ENCODE data around the gene RAPGEF6. TPM values are rescaled to one million over a fixed set of nuclear protein-coding genes. Genes with fewer than 3 reads are reported as not detected.
A peak's percentile ranks its signal among the peaks of the same experiment; 100 is the strongest.

Gene RAPGEF6
- total and polyA plus RNA-seq, 11 donors = 2.3 to 13.9 (median 8.6) TPM

DNA sequence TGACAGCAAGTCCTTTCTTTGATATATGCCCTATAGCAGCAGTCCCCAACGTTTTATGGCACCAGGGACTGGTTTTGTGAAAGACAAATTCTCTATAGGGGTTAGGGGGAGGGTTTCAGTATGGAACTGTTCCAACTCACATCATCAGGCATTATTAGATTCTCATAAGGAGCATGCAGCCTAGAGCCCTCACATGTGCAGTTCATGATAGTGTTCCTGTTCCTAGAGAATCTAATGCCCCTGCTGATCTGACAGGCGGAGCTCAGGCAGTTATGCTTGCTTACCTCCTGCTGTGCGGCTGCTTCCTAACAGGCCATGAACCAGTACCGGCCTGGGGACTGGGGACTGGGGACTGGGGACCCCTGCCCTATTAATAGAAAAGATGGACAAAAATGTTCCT lies 2.7 kb upstream of the RAPGEF6 start:
- intact Hi-C loops (cut with DNase I) = loop anchor here in 5 of 10 donors (5.0 to 10.0 kb wide), 4 partner anchors 35 to 373 kb away; partner anchors contain the start of genes FNIP1 (in 4 of the 5) and CDC42SE2 (in 1 of the 5)
- DNase-seq = no peak
- 80 to 86% (median 84%) methylated on average over 4 of the region's 4 CpGs for WGBS, 4 donors
- Histone ChIP-seq H3K27me3 (no peaks in the 10 kb centered on the region), H3K27ac (no peak overlapping the region), H3K36me3 (peaks cover 0 to 8% (median 0%) of the 10 kb centered on the region in 9 donors), H3K9me3 (no peaks in the 10 kb centered on the region), H3K4me1 (peaks cover 0 to 28% (median 19%) of the 10 kb centered on the region in 12 donors), H3K4me3 (no peak overlapping the region)
- TF ChIP-seq POLR2A (IDR thresholded peaks at IDR 0.05) = no peak
- TF ChIP-seq, protein P1, sequence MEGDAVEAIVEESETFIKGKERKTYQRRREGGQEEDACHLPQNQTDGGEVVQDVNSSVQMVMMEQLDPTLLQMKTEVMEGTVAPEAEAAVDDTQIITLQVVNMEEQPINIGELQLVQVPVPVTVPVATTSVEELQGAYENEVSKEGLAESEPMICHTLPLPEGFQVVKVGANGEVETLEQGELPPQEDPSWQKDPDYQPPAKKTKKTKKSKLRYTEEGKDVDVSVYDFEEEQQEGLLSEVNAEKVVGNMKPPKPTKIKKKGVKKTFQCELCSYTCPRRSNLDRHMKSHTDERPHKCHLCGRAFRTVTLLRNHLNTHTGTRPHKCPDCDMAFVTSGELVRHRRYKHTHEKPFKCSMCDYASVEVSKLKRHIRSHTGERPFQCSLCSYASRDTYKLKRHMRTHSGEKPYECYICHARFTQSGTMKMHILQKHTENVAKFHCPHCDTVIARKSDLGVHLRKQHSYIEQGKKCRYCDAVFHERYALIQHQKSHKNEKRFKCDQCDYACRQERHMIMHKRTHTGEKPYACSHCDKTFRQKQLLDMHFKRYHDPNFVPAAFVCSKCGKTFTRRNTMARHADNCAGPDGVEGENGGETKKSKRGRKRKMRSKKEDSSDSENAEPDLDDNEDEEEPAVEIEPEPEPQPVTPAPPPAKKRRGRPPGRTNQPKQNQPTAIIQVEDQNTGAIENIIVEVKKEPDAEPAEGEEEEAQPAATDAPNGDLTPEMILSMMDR (IDR thresholded peaks at IDR 0.05) = no peak
- ATAC-seq = no peak

DNA sequence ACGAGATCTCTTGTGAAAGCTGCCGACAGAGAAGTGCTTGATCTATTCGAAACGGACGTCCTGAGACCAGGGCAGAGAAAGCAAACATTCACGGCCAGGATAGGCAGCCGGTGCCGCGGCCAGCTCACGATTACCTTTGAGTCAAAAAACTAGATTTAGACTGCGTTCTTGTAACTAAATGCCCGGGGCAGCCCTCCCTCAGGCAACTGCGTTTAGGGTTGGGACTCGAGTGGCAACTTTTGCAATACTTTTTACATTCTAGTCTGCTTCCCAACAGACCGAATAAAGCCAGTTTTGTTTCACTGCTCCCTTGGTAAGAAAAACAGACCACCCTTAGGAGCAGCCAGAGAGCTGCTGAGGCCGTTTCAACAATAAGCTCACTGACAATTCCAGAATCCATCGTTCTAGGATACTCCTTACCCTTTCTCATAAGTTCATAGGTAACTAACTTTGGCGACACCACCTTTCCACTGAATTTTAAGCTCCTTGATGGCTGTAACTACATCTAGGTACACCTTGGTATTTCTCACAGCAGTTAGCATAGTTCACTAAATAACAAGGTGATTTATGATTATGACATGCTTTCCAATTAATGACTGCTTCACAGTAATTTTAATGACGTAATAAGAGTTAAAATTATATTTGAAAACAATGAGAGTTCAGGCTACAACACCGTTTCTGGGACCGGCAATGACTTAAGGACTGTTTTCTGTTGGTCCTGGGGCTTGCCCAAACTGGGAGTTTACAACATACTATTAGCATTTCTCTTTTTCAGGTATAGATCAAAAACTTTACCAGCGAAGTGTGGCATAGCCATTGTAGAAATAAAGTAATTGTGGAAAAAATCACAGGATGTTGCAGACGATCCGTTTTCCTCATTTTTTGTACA lies 899 bp upstream of the RAPGEF6 start:
- Histone ChIP-seq H3K9me3 (no peaks in the 10 kb centered on the region), H3K27ac (peak overlapping the region; percentile 93 to 100 (median 98)), H3K4me1 (peaks cover 0 to 46% (median 23%) of the 10 kb centered on the region in 12 donors), H3K4me3 (peak overlapping the region; percentile 30 to 87 (median 70)), H3K27me3 (no peaks in the 10 kb centered on the region), H3K36me3 (no peaks in the 10 kb centered on the region)
- peak in 1 of 2 donors; percentile 59 for TF ChIP-seq POLR2A (IDR thresholded peaks at IDR 0.05)
- TF ChIP-seq, protein P1 (IDR thresholded peaks at IDR 0.05) = no peak
- intact Hi-C loops (cut with DNase I) = loop anchor here in 8 of 10 donors (1.0 to 10.0 kb wide), 7 partner anchors 36 to 371 kb away; partner anchors contain the start of genes FNIP1 (in 8 of the 8) and CDC42SE2 (in 1 of the 8)
- ATAC-seq (peak in 3 of 4 donors; percentile 1 to 10 (median 1)), DNase-seq (peak in 1 of 5 donors; percentile 61)
- WGBS, 4 donors = 5 to 8% (median 6%) methylated on average over 20 to 24 of the region's 24 CpGs

DNA sequence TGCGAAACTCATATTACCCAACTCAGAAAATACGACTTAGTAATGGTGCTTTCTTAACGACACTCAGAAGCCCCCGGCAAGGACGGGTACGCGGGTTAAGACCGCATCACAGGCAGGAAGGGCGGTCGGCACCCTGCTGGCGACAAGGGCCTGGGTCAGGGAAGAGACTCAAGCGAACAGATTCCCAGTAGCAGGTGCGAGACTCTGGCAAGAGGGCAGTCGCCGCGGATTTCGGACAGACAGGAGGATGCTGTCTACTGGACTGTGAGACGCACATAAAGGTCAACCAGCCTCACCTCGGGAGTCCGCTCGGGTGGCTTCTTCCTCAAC lies 398 bp downstream of the RAPGEF6 start:
- DNase-seq (peak in 2 of 5 donors; percentile 53 to 69), ATAC-seq (peak; percentile 23 to 48 (median 40))
- no peak for TF ChIP-seq POLR2A (IDR thresholded peaks at IDR 0.05)
- TF ChIP-seq, protein P1 (IDR thresholded peaks at IDR 0.05) = peak in 1 of 12 donors; percentile 10
- intact Hi-C loops (cut with DNase I) = loop anchor here in 6 of 10 donors (2.0 to 10.0 kb wide), 5 partner anchors 38 to 370 kb away; partner anchors contain the start of genes FNIP1 (in 6 of the 6) and CDC42SE2 (in 1 of the 6)
- no peaks in the 10 kb centered on the region for H3K27me3 ChIP-seq
- 0 to 1% (median 0%) methylated on average over 18 to 21 of the region's 21 CpGs for WGBS, 4 donors
- H3K36me3 ChIP-seq = no peaks in the 10 kb centered on the region
- peak overlapping the region; percentile 65 to 100 (median 98) for H3K27ac ChIP-seq
- peak overlapping the region; percentile 35 to 87 (median 70) for H3K4me3 ChIP-seq
- H3K9me3 ChIP-seq = no peaks in the 10 kb centered on the region
- peaks cover 0 to 51% (median 31%) of the 10 kb centered on the region in 12 donors for H3K4me1 ChIP-seq

DNA sequence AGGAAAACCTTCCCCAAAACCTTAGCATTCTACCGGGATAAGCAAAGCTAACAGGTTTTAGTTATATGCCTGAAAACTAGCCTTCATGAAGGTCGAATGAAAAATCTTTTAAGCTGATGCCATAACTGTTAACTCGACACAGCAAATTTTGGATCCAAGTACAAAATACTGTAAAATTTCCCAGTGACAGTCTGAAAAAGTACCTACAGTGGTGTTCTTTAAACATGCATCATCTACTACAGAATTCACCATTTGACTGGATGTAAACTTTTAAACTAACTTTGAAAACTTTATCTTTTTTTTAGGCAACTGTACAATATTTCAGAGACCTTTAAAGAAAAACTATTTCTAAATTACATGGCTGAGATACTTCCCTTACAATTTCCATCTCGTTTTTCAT lies 791 bp downstream of the RAPGEF6 start:
- no peaks in the 10 kb centered on the region for H3K27me3 ChIP-seq
- no peaks in the 10 kb centered on the region for H3K9me3 ChIP-seq
- intact Hi-C loops (cut with DNase I) = loop anchor here in 6 of 10 donors (2.0 to 10.0 kb wide), 5 partner anchors 39 to 369 kb away; partner anchors contain the start of genes FNIP1 (in 6 of the 6) and CDC42SE2 (in 1 of the 6)
- H3K27ac ChIP-seq = peak overlapping the region in 11 of 12 donors; percentile 93 to 100 (median 98)
- peaks cover 0 to 55% (median 31%) of the 10 kb centered on the region in 12 donors for H3K4me1 ChIP-seq
- DNase-seq (no peak), ATAC-seq (no peak)
- WGBS, 4 donors = 2 to 8% (median 5%) methylated on average over 4 of the region's 4 CpGs
- no peak for TF ChIP-seq POLR2A (IDR thresholded peaks at IDR 0.05)
- TF ChIP-seq, protein P1 (IDR thresholded peaks at IDR 0.05) = no peak
- H3K36me3 ChIP-seq = no peaks in the 10 kb centered on the region
- H3K4me3 ChIP-seq = peak overlapping the region; percentile 35 to 87 (median 70)

Measured in heart left ventricle (tissue), 16 donors.